ENCODE results near the gene LRRC27.

LRRC27 gene

DNA sequence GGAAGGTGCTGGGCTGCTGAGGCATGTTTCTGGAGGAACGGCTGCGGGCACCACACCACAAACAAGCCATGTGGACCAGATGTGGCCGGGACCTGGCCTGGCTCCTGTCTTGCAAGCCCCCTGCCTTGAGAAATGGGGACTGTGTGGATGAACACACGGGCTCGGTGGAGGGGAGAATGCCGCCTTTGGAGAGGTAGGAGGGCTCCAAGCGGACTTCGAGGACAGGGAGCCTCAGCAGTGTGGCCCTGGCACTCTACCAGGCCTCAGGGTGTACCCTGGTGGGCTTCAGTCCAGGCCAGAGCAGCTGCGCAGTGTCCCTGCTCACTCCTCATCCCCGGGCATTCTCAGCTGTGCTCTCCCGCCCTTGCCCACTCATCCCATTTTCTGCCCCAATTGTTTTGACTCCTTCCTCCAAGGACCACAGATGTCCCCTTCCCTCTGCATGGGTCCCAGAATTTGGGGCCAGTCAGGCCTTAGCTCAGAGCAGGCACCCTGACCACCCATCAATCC lies 96.5 kb downstream of the LRRC27 start:
- H3K4me3 ChIP-seq (ENCODE audit: low read length): no peak overlapping the region
- no peak for DNase-seq (ENCODE audit: low read depth)
- TF ChIP-seq, protein P1, sequence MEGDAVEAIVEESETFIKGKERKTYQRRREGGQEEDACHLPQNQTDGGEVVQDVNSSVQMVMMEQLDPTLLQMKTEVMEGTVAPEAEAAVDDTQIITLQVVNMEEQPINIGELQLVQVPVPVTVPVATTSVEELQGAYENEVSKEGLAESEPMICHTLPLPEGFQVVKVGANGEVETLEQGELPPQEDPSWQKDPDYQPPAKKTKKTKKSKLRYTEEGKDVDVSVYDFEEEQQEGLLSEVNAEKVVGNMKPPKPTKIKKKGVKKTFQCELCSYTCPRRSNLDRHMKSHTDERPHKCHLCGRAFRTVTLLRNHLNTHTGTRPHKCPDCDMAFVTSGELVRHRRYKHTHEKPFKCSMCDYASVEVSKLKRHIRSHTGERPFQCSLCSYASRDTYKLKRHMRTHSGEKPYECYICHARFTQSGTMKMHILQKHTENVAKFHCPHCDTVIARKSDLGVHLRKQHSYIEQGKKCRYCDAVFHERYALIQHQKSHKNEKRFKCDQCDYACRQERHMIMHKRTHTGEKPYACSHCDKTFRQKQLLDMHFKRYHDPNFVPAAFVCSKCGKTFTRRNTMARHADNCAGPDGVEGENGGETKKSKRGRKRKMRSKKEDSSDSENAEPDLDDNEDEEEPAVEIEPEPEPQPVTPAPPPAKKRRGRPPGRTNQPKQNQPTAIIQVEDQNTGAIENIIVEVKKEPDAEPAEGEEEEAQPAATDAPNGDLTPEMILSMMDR (conservative IDR thresholded peaks at IDR 0.05; ENCODE audit: low read length): no peak
